Spleen (tissue), 11 donors: Measurements from ENCODE around the gene MAP4K1. TPM values are rescaled to one million over a fixed set of nuclear protein-coding genes. Genes with fewer than 3 reads are reported as not detected.
"Not testable (repeated sequence)": the region's sequence is repeated elsewhere in the genome, so short reads cannot be mapped to it uniquely, and the experiment has no call there.

Experiments used
- DNase-seq: peaks from one replicate; pipeline ENCODE4 v3.0.0-alpha.2; 2020
- H3K27ac ChIP-seq, 8 donors: fragments of 200-600 bp; sonication (generic) in 7 of 8; 1 replicate in 4 of 8; 2 replicates in 4 of 8; pipeline versions ENCODE4 v1.5.0 to v1.8.0; 2016 to 2021; ENCODE audit warnings: inconsistent platforms in 4 of 8, mild to moderate bottlenecking in 4 of 8, moderate library complexity in 1 of 8
- H3K27me3 ChIP-seq, 7 donors: fragments of 200-600 bp; sonication (generic) in 6 of 7; replicated peaks in 1 of 7; 1 replicate in 4 of 7; 2 replicates in 3 of 7; pipeline versions ENCODE4 v1.5.0 to v1.8.0; 2016 to 2021; ENCODE audit warnings: inconsistent platforms in 3 of 7, mild to moderate bottlenecking in 1 of 7
- H3K36me3 ChIP-seq, 6 donors: fragments of 200-600 bp; sonication (generic) in 5 of 6; 1 replicate in 4 of 6; 2 replicates in 2 of 6; pipeline versions ENCODE4 v1.5.0 to v1.8.0; 2016 to 2021; ENCODE audit warnings: inconsistent platforms in 2 of 6
- H3K4me1 ChIP-seq, 6 donors: fragments of 200-600 bp; sonication (generic) in 5 of 6; 1 replicate in 3 of 6; 2 replicates in 3 of 6; pipeline versions ENCODE4 v1.5.0 to v1.8.0; 2016 to 2021; ENCODE audit warnings: inconsistent platforms in 3 of 6
- H3K4me3 ChIP-seq, 8 donors: fragments of 200-600 bp; sonication (generic) in 7 of 8; 1 replicate in 4 of 8; 2 replicates in 4 of 8; pipeline versions ENCODE4 v1.5.0 to v1.8.0; 2016 to 2021; ENCODE audit warnings: inconsistent platforms in 4 of 8, mild to moderate bottlenecking in 4 of 8, moderate library complexity in 2 of 8
- H3K9me3 ChIP-seq, 8 donors: fragments of 200-600 bp; sonication (generic) in 7 of 8; 1 replicate in 4 of 8; 2 replicates in 4 of 8; pipeline versions ENCODE4 v1.5.0 to v1.8.0; 2016 to 2021; ENCODE audit warnings: inconsistent platforms in 4 of 8
- POLR2A ChIP-seq, 3 donors: fragments of 450-650 bp; IDR thresholded peaks; one replicate each; pipeline ENCODE4 v1.5.1; 2017; ENCODE audit warnings: antibody characterized with exemption in 3 of 3, mild to moderate bottlenecking in 1 of 3
- POLR2AphosphoS5 ChIP-seq, 3 donors: sonication (generic); formaldehyde crosslinking; IDR thresholded peaks; one replicate each; pipeline ENCODE4 v1.5.1; 2017; ENCODE audit warnings: antibody characterized with exemption in 3 of 3
- WGBS, 5 donors: extraction: QIAGEN DNeasy Blood & Tissue Kit in 3 of 5; methylation state at CpG; one replicate each; pipeline versions ENCODE4 v1.1.5 to v1.1.7; 2013 to 2018; 5-methylcytosine and 5-hydroxymethylcytosine counted together
- intact Hi-C: fragments of 100-400 bp; cut with DNase I; formaldehyde crosslinking; loops from one replicate; pipeline ENCODE4 v1.15.0; 2023; ENCODE audit warnings: low total_unique reads
- polyA plus RNA-seq, 3 donors: library from polyadenylated mRNA; stranded (reverse); fragments of 200-250 nt; gene quantifications; one replicate each; pipeline ENCODE4 v1.2.1, GENCODE V29; 2013
- total RNA-seq, 7 donors: library from RNA; depleted of rRNA in 3 of 7; stranded (reverse); fragments of >200 nt in 3 of 7; fragmentation: NEBNext Ultra II Directional in 4 of 7; extraction: Animal tissue kit (Norgen Biotek cat#: 25700) in 4 of 7; gene quantifications; one replicate each; pipeline versions ENCODE4 v1.1.0 to v1.2.1, GENCODE V29; 2016 to 2021
- TF ChIP-seq, protein P1 (sequence below), 11 experiments: fragments of 200-600 bp in 7 of 11; fragments of 450-650 bp in 4 of 11; sonication (generic) in 4 of 11; IDR thresholded peaks in 8 of 11; conservative IDR thresholded peaks in 3 of 11; 1 replicate in 7 of 11; 2 replicates in 4 of 11; pipeline versions ENCODE4 v1.4.0 to v1.8.0; 2016 to 2021; ENCODE audit warnings: antibody characterized with exemption in 11 of 11, inconsistent platforms in 4 of 11, mild to moderate bottlenecking in 1 of 11
- donor health status: healthy with polysubstance abuse.
- donor health status: DM: no; HTN: no; CAD: no; lungs with moderate emphysema.
- donor health status: DM: no; HTN: no; CAD: no.
- donor health status: Bipolar disorder and iron deficiency.
- donor health status: healthy.
- donor health status: DM: no; HTN: no; CAD: no.
- donor health status: DM: yes; HTN: yes; CAD: no.

MAP4K1 gene
- total and polyA plus RNA-seq, 10 donors = 58.2 to 163 (median 123) TPM

DNA sequence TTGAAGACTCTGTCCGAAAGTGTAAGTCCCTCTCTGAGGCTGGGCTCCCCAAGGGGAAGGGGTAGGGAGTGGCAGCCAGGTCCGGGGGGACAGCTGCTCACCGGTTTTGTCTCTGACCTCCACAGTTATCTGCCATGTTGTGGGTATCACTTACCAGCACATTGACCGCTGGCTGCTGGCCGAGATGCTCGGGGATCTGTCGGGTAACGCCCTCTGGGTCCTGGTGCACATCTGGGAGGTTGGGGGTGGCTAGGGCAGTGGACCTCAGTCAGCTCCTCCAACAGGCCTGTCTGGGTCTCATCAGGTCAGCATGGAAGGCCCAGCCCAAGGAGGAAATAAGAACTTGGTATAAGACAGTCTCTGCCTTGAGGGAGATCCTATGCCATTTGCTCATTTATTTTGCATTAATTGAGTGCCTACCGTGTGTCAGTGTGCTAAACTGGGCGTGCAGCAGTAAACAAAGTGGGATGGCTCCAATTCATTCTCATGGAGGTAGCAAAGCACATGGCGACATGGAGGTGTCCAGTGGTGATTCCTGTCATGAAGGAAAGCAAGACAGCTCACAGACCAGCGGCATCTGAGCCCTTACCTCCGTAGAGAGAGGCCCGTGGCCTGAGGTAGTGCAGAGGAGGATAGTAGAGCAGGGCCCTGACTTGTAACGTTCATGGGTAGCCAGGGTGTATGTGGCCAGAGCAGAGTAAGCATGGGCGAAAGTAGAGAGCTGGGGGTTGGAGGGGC lies 14.9 kb upstream of the MAP4K1 start:
- no peaks in the 10 kb centered on the region for H3K9me3 ChIP-seq
- TF ChIP-seq, protein P1, sequence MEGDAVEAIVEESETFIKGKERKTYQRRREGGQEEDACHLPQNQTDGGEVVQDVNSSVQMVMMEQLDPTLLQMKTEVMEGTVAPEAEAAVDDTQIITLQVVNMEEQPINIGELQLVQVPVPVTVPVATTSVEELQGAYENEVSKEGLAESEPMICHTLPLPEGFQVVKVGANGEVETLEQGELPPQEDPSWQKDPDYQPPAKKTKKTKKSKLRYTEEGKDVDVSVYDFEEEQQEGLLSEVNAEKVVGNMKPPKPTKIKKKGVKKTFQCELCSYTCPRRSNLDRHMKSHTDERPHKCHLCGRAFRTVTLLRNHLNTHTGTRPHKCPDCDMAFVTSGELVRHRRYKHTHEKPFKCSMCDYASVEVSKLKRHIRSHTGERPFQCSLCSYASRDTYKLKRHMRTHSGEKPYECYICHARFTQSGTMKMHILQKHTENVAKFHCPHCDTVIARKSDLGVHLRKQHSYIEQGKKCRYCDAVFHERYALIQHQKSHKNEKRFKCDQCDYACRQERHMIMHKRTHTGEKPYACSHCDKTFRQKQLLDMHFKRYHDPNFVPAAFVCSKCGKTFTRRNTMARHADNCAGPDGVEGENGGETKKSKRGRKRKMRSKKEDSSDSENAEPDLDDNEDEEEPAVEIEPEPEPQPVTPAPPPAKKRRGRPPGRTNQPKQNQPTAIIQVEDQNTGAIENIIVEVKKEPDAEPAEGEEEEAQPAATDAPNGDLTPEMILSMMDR (IDR thresholded peaks at IDR 0.05 in 8 of 11, conservative IDR thresholded peaks at IDR 0.05 in 3 of 11) = no peak
- peak in 2 of 3 donors; percentile 1 to 41 for TF ChIP-seq POLR2AphosphoS5 (IDR thresholded peaks at IDR 0.05)
- no peak overlapping the region for H3K4me3 ChIP-seq
- 91 to 95% (median 93%) methylated on average over 16 of the region's 16 CpGs for WGBS, 5 donors
- H3K4me1 ChIP-seq = peaks cover 14 to 34% (median 31%) of the 10 kb centered on the region in 6 donors
- H3K36me3 ChIP-seq = peaks cover 0 to 90% (median 63%) of the 10 kb centered on the region in 6 donors
- intact Hi-C loops = loop anchor here (5.0 to 10.0 kb wide), 4 partner anchors 85 to 302 kb away; partner anchors contain the start of genes FAM98C, MRPS12 and SARS2
- H3K27me3 ChIP-seq = no peaks in the 10 kb centered on the region
- no peak for DNase-seq
- H3K27ac ChIP-seq = no peak overlapping the region

- intact Hi-C loops = loop anchor here (5.0 to 10.0 kb wide), 4 partner anchors 85 to 303 kb away; partner anchors contain the start of genes FAM98C, MRPS12 and SARS2
- 79 to 87% (median 81%) methylated on average over 7 of the region's 7 CpGs for WGBS, 5 donors
These were observed 14.2 kb upstream of the MAP4K1 start for GRCh38 chr19:38631811-38632475.

DNA sequence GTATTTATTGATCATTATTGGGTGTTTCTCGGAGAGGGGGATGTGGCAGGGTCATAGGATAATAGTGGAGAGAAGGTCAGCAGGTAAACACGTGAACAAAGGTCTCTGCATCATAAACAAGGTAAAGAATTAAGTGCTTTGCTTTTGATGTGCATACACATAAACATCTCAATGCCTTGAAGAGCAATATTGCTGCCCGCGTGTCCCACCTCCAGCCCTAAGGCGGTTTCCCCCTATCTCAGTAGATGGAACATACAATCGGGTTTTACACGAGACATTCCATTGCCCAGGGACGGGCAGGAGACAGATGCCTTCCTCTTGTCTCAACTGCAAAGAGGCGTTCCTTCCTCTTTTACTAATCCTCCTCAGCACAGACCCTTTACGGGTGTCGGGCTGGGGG lies 13.5 kb upstream of the MAP4K1 start:
- intact Hi-C loops = loop anchor here (5.0 to 10.0 kb wide), 4 partner anchors 84 to 304 kb away; partner anchors contain the start of genes FAM98C, MRPS12 and SARS2
- WGBS, 5 donors = 54 to 79% (median 67%) methylated on average over 10 to 11 of the region's 11 CpGs
- not testable (repeated sequence) for H3K9me3 ChIP-seq, H3K27ac ChIP-seq, H3K27me3 ChIP-seq, H3K4me3 ChIP-seq, DNase-seq
- Histone ChIP-seq H3K4me1 (peaks cover 7 to 20% (median 18%) of the 10 kb centered on the region in 6 donors), H3K36me3 (peaks cover 0 to 91% (median 76%) of the 10 kb centered on the region in 6 donors)

More at GRCh38 chr19:38631811-38632475, 14.2 kb upstream of the MAP4K1 start:
- Histone ChIP-seq H3K4me1 (peaks cover 14 to 27% (median 24%) of the 10 kb centered on the region in 6 donors), H3K36me3 (peaks cover 0 to 91% (median 70%) of the 10 kb centered on the region in 6 donors)
- H3K4me3 ChIP-seq, H3K9me3 ChIP-seq, H3K27me3 ChIP-seq, H3K27ac ChIP-seq, DNase-seq: not testable (repeated sequence)

DNA sequence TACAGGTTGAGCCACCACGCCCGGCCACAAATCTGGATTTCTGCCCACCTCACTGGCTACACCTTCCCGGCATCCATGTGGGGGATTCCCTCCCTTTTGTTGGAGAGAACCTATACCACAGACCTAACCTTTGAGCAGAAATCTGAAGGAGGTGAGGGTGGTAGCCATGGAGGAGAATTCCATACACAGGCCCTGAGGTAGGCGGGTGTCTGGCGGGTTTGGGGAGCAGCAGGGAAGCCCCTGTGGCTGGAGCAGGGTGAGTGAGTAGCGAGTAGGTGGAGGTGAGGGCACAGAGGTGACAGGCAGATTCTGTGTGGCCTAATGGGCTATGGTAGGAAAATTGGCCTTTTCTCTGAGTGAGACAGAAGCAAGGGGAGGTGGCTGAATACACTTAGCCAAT lies 11.8 kb upstream of the MAP4K1 start:
- intact Hi-C loops = no loop called here
- Histone ChIP-seq H3K27ac (no peak overlapping the region), H3K9me3 (no peaks in the 10 kb centered on the region), H3K36me3 (peaks cover 0 to 93% (median 84%) of the 10 kb centered on the region in 6 donors), H3K4me3 (no peak overlapping the region), H3K27me3 (no peaks in the 10 kb centered on the region), H3K4me1 (peaks cover 0 to 3% (median 3%) of the 10 kb centered on the region in 6 donors)
- no peak for DNase-seq
- TF ChIP-seq POLR2AphosphoS5 (IDR thresholded peaks at IDR 0.05) = no peak
- WGBS, 5 donors = 94 to 97% (median 96%) methylated on average over 6 of the region's 6 CpGs

DNA sequence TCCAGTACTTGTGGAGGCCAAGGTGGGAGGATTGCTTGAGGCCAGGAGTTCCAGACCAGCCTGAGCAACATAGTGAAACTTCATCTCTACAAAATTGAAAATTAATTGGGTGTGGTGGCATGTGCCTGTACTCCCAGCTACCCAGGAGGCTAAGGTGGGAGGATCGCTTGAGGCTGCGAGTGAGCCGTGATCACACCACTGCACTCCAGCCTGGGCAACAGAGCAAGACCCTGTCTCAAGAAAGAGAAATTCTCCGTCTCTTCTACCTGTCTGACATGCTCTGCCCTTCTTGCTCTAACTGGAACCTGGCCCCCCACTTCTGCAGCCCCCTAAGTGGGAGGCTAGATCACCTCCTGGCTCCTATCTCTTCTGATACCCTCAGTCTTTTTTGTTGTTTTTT lies 8.6 kb upstream of the MAP4K1 start:
- no peaks in the 10 kb centered on the region for H3K27me3 ChIP-seq
- 95 to 100% (median 98%) methylated on average over 4 of the region's 4 CpGs for WGBS, 5 donors
- no peak overlapping the region for H3K4me3 ChIP-seq
- DNase-seq = no peak
- intact Hi-C loops = no loop called here
- no peak overlapping the region for H3K27ac ChIP-seq
- peaks cover 3 to 100% (median 94%) of the 10 kb centered on the region in 6 donors for H3K36me3 ChIP-seq
- H3K9me3 ChIP-seq = no peaks in the 10 kb centered on the region
- peaks cover 0 to 8% (median 1%) of the 10 kb centered on the region in 6 donors for H3K4me1 ChIP-seq
- TF ChIP-seq POLR2A (IDR thresholded peaks at IDR 0.05) = no peak
- TF ChIP-seq, protein P1 (IDR thresholded peaks at IDR 0.05 in 8 of 11, conservative IDR thresholded peaks at IDR 0.05 in 3 of 11) = no peak
- no peak for TF ChIP-seq POLR2AphosphoS5 (IDR thresholded peaks at IDR 0.05)
